IMR-90 (cell line): Measurements from ENCODE around the gene CLDN8. TPM values are rescaled to one million over a fixed set of nuclear protein-coding genes. Genes with fewer than 3 reads are reported as not detected.

Experiments used
- ATAC-seq: fragments of 200-7000 bp; cut with Tn5 transposase; 2 replicates; pipeline ENCODE4 v1.9.1; 2020; ENCODE audit warnings: low read depth, mild to moderate bottlenecking, moderate library complexity
- BruUV-seq: library from RNA; stranded (reverse); fragments of 400-500 nt; replicated peaks from 2 replicates; lab custom pipeline; 2021; lab: Mats Ljungman, UMichigan
- CTCF ChIA-PET: fragments of 300-600 bp; formaldehyde crosslinking; extraction: SDS; loops from one replicate; lab custom pipeline; 2021; ENCODE audit warnings: antibody characterized with exemption; lab: Yijun Ruan, JAX
- POLR2A ChIA-PET: fragments of 300-600 bp; sonication (Branson Sonifier 250); formaldehyde crosslinking; loops from one replicate; lab custom pipeline; 2022; ENCODE audit warnings: antibody characterized with exemption; ENCODE audit not compliant: unreplicated experiment; lab: Charles Lee
- DNase-seq: peaks from one replicate; pipeline ENCODE4 v3.0.0; 2013
- H2AFZ ChIP-seq: replicated peaks from 2 replicates; pipeline ENCODE3; 2013; ENCODE audit warnings: low read length, mild to moderate bottlenecking; ENCODE audit not compliant: poor library complexity
- H2AK5ac ChIP-seq: 2 replicates; pipeline ENCODE4 v1.6.1; 2013; ENCODE audit warnings: low read depth, low read length, inconsistent platforms
- H2AK9ac ChIP-seq: replicated peaks from 2 replicates; pipeline ENCODE3; 2013; ENCODE audit warnings: mild to moderate bottlenecking, low read depth, low read length, moderate library complexity; ENCODE audit not compliant: poor library complexity
- H2BK120ac ChIP-seq: 2 replicates; pipeline ENCODE4 v1.6.1; 2013; ENCODE audit warnings: low read depth, low read length, inconsistent platforms
- H2BK15ac ChIP-seq: 3 replicates; pipeline ENCODE4 v1.6.1; 2013; ENCODE audit warnings: low read depth, low read length, inconsistent platforms
- H2BK20ac ChIP-seq: 2 replicates; pipeline ENCODE4 v1.6.1; 2013; ENCODE audit warnings: low read depth, mild to moderate bottlenecking, inconsistent platforms, low read length, moderate library complexity
- H2BK5ac ChIP-seq: 2 replicates; pipeline ENCODE4 v1.6.1; 2013; ENCODE audit warnings: mild to moderate bottlenecking, low read depth, low read length, inconsistent platforms; ENCODE audit not compliant: poor library complexity, severe bottlenecking
- H3K14ac ChIP-seq: replicated peaks from 2 replicates; pipeline ENCODE4 v1.6.1; 2013; ENCODE audit warnings: low read depth, low read length, inconsistent platforms
- H3K18ac ChIP-seq: 2 replicates; pipeline ENCODE4 v1.6.1; 2013; ENCODE audit warnings: low read depth, low read length, control low read depth
- H3K23ac ChIP-seq: 2 replicates; pipeline ENCODE4 v1.6.1; 2013; ENCODE audit warnings: low read depth, low read length, inconsistent platforms
- H3K27ac ChIP-seq: 2 replicates; pipeline ENCODE4 v1.5.1; 2013; ENCODE audit warnings: mild to moderate bottlenecking, control low read depth, low read length; ENCODE audit not compliant: insufficient read depth
- H3K27me3 ChIP-seq: 2 replicates; pipeline ENCODE4 v1.6.1; 2013; ENCODE audit warnings: low read length; ENCODE audit not compliant: control insufficient read depth, insufficient read depth
- H3K36me3 ChIP-seq: 2 replicates; pipeline ENCODE4 v1.6.1; 2013; ENCODE audit warnings: low read length, mixed read lengths; ENCODE audit not compliant: control insufficient read depth, insufficient read depth
- H3K4ac ChIP-seq: 2 replicates; pipeline ENCODE4 v1.6.1; 2013; ENCODE audit warnings: low read depth, low read length, inconsistent platforms
- H3K4me1 ChIP-seq: 2 replicates; pipeline ENCODE4 v1.6.1; 2013; ENCODE audit warnings: low read length, mixed read lengths; ENCODE audit not compliant: control insufficient read depth, insufficient read depth
- H3K4me2 ChIP-seq: 2 replicates; pipeline ENCODE4 v1.6.1; 2013; ENCODE audit warnings: low read depth, mild to moderate bottlenecking, control low read depth, low read length, moderate library complexity
- H3K4me3 ChIP-seq: 2 replicates; pipeline ENCODE4 v1.5.1; 2013; ENCODE audit warnings: low read depth, mild to moderate bottlenecking, control low read depth, low read length, moderate library complexity; ENCODE audit not compliant: insufficient read depth
- H3K56ac ChIP-seq: 2 replicates; pipeline ENCODE4 v1.6.1; 2013; ENCODE audit warnings: low read length, inconsistent platforms; ENCODE audit not compliant: insufficient read depth; ENCODE audit errors: extremely low read depth
- H3K79me1 ChIP-seq, 2 experiments: 2 replicates each; pipeline ENCODE4 v1.6.1; 2013; ENCODE audit warnings: low read length in 2 of 2, inconsistent platforms in 1 of 2, low read depth in 1 of 2
- H3K9ac ChIP-seq: 2 replicates; pipeline ENCODE4 v1.6.1; 2013; ENCODE audit warnings: low read depth, low read length, control low read depth
- H3K9me1 ChIP-seq: 2 replicates; pipeline ENCODE4 v1.6.1; 2013; ENCODE audit warnings: low read length, inconsistent platforms; ENCODE audit not compliant: insufficient read depth
- H3K9me3 ChIP-seq: 2 replicates; pipeline ENCODE4 v1.6.1; 2013; ENCODE audit warnings: low read length; ENCODE audit not compliant: control insufficient read depth, insufficient read depth
- H4K20me1 ChIP-seq: 2 replicates; pipeline ENCODE4 v1.6.1; 2013; ENCODE audit warnings: low read length, inconsistent platforms; ENCODE audit not compliant: insufficient read depth
- H4K5ac ChIP-seq: 2 replicates; pipeline ENCODE4 v1.6.1; 2013; ENCODE audit warnings: mild to moderate bottlenecking, low read depth, low read length, control low read depth
- H4K8ac ChIP-seq, 2 experiments: 2 replicates each; pipeline ENCODE4 v1.6.1; 2013; ENCODE audit warnings: low read depth in 2 of 2, low read length in 2 of 2, control low read depth in 1 of 2, inconsistent platforms in 1 of 2
- H4K91ac ChIP-seq: 2 replicates; pipeline ENCODE4 v1.6.1; 2013; ENCODE audit warnings: low read depth, low read length, inconsistent platforms; ENCODE audit not compliant: insufficient read depth
- BHLHE40 ChIP-seq: fragments of 150-350 bp; IDR thresholded peaks from 2 replicates; pipeline ENCODE4 v1.6.1; 2016; ENCODE audit warnings: mild to moderate bottlenecking, low read depth, low read length
- CEBPB ChIP-seq: IDR thresholded peaks from 2 replicates; pipeline ENCODE4 v1.6.1; 2012; ENCODE audit warnings: low read depth, low read length, improper control_type of control experiment
- CHD1 ChIP-seq: IDR thresholded peaks from 2 replicates; pipeline ENCODE4 v1.6.1; 2012; ENCODE audit warnings: low read depth, low read length, improper control_type of control experiment
- CTCF ChIP-seq: conservative IDR thresholded peaks from 2 replicates; pipeline ENCODE4 v1.5.1; 2012; ENCODE audit warnings: mild to moderate bottlenecking, low read depth, low read length, improper control_type of control experiment
- ELK1 ChIP-seq: fragments of 150-350 bp; IDR thresholded peaks from 2 replicates; pipeline ENCODE4 v1.6.1; 2016; ENCODE audit warnings: low read depth, mild to moderate bottlenecking, low read length, moderate library complexity, borderline replicate concordance
- FOS ChIP-seq: fragments of 150-350 bp; IDR thresholded peaks from 2 replicates; pipeline ENCODE4 v1.6.1; 2016; ENCODE audit warnings: low read depth, low read length
- MAFK ChIP-seq: IDR thresholded peaks from 2 replicates; pipeline ENCODE4 v1.6.1; 2012; ENCODE audit warnings: low read depth, low read length, improper control_type of control experiment
- MAZ ChIP-seq: IDR thresholded peaks from 2 replicates; pipeline ENCODE4 v1.6.1; 2012; ENCODE audit warnings: low read depth, mild to moderate bottlenecking, low read length, improper control_type of control experiment, moderate library complexity, borderline replicate concordance
- MXI1 ChIP-seq: IDR thresholded peaks from 2 replicates; pipeline ENCODE4 v1.6.1; 2012; ENCODE audit warnings: low read depth, mild to moderate bottlenecking, low read length, moderate library complexity, borderline replicate concordance
- NFE2L2 ChIP-seq: fragments of 150-350 bp; IDR thresholded peaks from 2 replicates; pipeline ENCODE4 v1.6.1; 2016; ENCODE audit warnings: low read depth, mild to moderate bottlenecking, low read length
- POLR2A ChIP-seq: IDR thresholded peaks from 2 replicates; pipeline ENCODE4 v1.6.1; 2012; ENCODE audit warnings: mild to moderate bottlenecking, low read depth, low read length
- RFX5 ChIP-seq: IDR thresholded peaks from 2 replicates; pipeline ENCODE4 v1.8.0; 2012; ENCODE audit warnings: low read depth, mild to moderate bottlenecking, low read length, moderate library complexity
- SMC3 ChIP-seq: fragments of 150-350 bp; IDR thresholded peaks from 2 replicates; pipeline ENCODE4 v1.6.1; 2016; ENCODE audit warnings: low read depth, mild to moderate bottlenecking, antibody characterized with exemption, low read length, moderate library complexity
- WGBS, 2 experiments: methylation state at CpG; one replicate each; pipeline versions ENCODE4 v1.1.5 to v1.1.7; 2013; ENCODE audit warnings: missing lambda C conversion rate in 2 of 2; ENCODE audit not compliant: insufficient read length in 1 of 2; ENCODE audit errors: extremely low coverage in 2 of 2; 5-methylcytosine and 5-hydroxymethylcytosine counted together
- dilution Hi-C: fragments of 300-500 bp; cut with HindIII; formaldehyde crosslinking; loops from one replicate; pipeline ENCODE4 v1.14.3; 2018; ENCODE audit warnings: low sequenced_read_pairs; ENCODE audit not compliant: unreplicated experiment
- in situ Hi-C: fragments of 300-500 bp; cut with MboI; formaldehyde crosslinking; loops from 3 replicates; pipeline ENCODE4 v1.14.3; 2019; ENCODE audit warnings: low sequenced_read_pairs, inconsistent platforms, mixed read lengths
- intact Hi-C: fragments of 100-400 bp; cut with micrococcal nuclease; formaldehyde crosslinking; loops from 2 replicates; pipeline ENCODE4 v1.10.0; 2022
- polyA plus RNA-seq, 3 experiments: library from polyadenylated mRNA; depleted of rRNA; stranded (reverse); fragments of >200 nt; gene quantifications; 2 replicates each; pipeline ENCODE4 v1.2.3, GENCODE V29; 2012; ENCODE audit warnings: low replicate concordance in 1 of 3
- total RNA-seq: library from RNA; depleted of rRNA; stranded (reverse); fragments of >200 nt; gene quantifications from 2 replicates; pipeline ENCODE4 v1.2.3, GENCODE V29; 2012

The CLDN8 gene
- total and polyA plus RNA-seq, 2 of the 4 experiments (the other 2 are of a cell fraction), result not detected

GRCh38 chr21:30251781-30252180 is 35.9 kb upstream of the CLDN8 start:
- no CpG with 5 or more reads among the region's 1 CpG for WGBS, 2 experiments
- Histone ChIP-seq H3K36me3 (no peaks in the 10 kb centered on the region), H2BK15ac (no peak overlapping the region), H3K56ac (no peak overlapping the region), H3K23ac (no peak overlapping the region), H3K14ac (no peak overlapping the region), H3K27ac (no peak overlapping the region), H2BK20ac (no peak overlapping the region), H4K20me1 (no peaks in the 10 kb centered on the region), H3K4me3 (no peak overlapping the region), H2BK120ac (no peak overlapping the region), H3K9me1 (no peaks in the 10 kb centered on the region), H2BK5ac (no peak overlapping the region), H3K4me2 (no peak overlapping the region), H4K91ac (no peak overlapping the region), H3K79me1 (no peaks in the 10 kb centered on the region), H2AFZ (no peak overlapping the region), H2AK9ac (no peak overlapping the region), H3K18ac (no peak overlapping the region), H2AK5ac (no peak overlapping the region), H3K4ac (no peak overlapping the region), H3K9ac (no peak overlapping the region), H3K27me3 (no peaks in the 10 kb centered on the region), H4K8ac (no peak overlapping the region), H3K9me3 (peaks cover 2% of the 10 kb centered on the region), H3K4me1 (no peaks in the 10 kb centered on the region), H4K5ac (no peak overlapping the region)
- BruUV-seq, result no TSS peak
- TF ChIP-seq SMC3 (no peak), BHLHE40 (no peak), ELK1 (no peak), CEBPB (no peak), MXI1 (no peak), RFX5 (no peak), CHD1 (no peak), CTCF (no peak), POLR2A (no peak), NFE2L2 (no peak), MAFK (no peak), FOS (no peak), MAZ (no peak)
- POLR2A ChIA-PET, result no interaction called here
- no peak for ATAC-seq
- in situ Hi-C loops, result no loop called here
- no peak for DNase-seq
- dilution Hi-C loops, result no loop called here
- intact Hi-C loops, result no loop called here
- CTCF ChIA-PET, result no interaction called here
